PC-3 (cell line): ENCODE results near the gene LGR4. TPM values are rescaled to one million over a fixed set of nuclear protein-coding genes. Genes with fewer than 3 reads are reported as not detected.

Experiments
- ATAC-seq: fragments of 200-7000 bp; cut with Tn5 transposase; 2 replicates; pipeline ENCODE4 v1.9.1; 2020; ENCODE audit warnings: mild to moderate bottlenecking, moderate library complexity
- BruUV-seq: library from RNA; stranded (reverse); fragments of 400-500 nt; replicated peaks from 2 replicates; lab custom pipeline; 2021; lab: Mats Ljungman, UMichigan
- CTCF ChIA-PET: fragments of 300-600 bp; sonication (Branson Sonifier 250); formaldehyde crosslinking; loops from one replicate; lab custom pipeline; 2022; ENCODE audit warnings: antibody characterized with exemption; lab: Charles Lee
- POLR2A ChIA-PET: fragments of 300-600 bp; sonication (Branson Sonifier 250); formaldehyde crosslinking; loops from one replicate; lab custom pipeline; 2022; ENCODE audit warnings: antibody characterized with exemption; ENCODE audit not compliant: unreplicated experiment; lab: Charles Lee
- DNase-seq: peaks from one replicate; pipeline ENCODE4 v3.0.0-alpha.2; 2015
- H2AFZ ChIP-seq: fragments of 300-600 bp; sonication (generic); 2 replicates; pipeline ENCODE4 v1.6.0; 2016; ENCODE audit warnings: antibody characterized with exemption, low read length
- H3F3A ChIP-seq: fragments of 300-600 bp; sonication (generic); one replicate; pipeline ENCODE4 v1.6.0; 2017; ENCODE audit warnings: antibody characterized with exemption, low read length, control low read depth, mild to moderate bottlenecking; ENCODE audit not compliant: unreplicated experiment
- H3K27ac ChIP-seq: fragments of 300-600 bp; sonication (generic); 2 replicates; pipeline ENCODE4 v1.5.1; 2016; ENCODE audit warnings: mild to moderate bottlenecking, low read length
- H3K27me3 ChIP-seq: fragments of 300-600 bp; sonication (generic); 2 replicates; pipeline ENCODE4 v1.6.1; 2016; ENCODE audit warnings: low read length, mixed read lengths
- H3K36me3 ChIP-seq: fragments of 300-600 bp; sonication (generic); 2 replicates; pipeline ENCODE4 v1.6.1; 2016; ENCODE audit warnings: low read depth, mixed run types, low read length, mixed read lengths
- H3K4me1 ChIP-seq: fragments of 300-600 bp; sonication (generic); 2 replicates; pipeline ENCODE4 v1.5.1; 2016; ENCODE audit warnings: low read length; ENCODE audit not compliant: insufficient read depth
- H3K4me2 ChIP-seq: fragments of 300-600 bp; sonication (generic); 2 replicates; pipeline ENCODE4 v1.6.0; 2016; ENCODE audit warnings: low read length
- H3K4me3 ChIP-seq: fragments of 300-600 bp; sonication (generic); 2 replicates; pipeline ENCODE4 v1.5.1; 2016; ENCODE audit warnings: mild to moderate bottlenecking, low read length, mixed read lengths
- H3K79me2 ChIP-seq: fragments of 300-600 bp; sonication (generic); 2 replicates; pipeline ENCODE4 v1.6.1; 2017; ENCODE audit warnings: low read length, mixed read lengths
- H3K9ac ChIP-seq: fragments of 300-600 bp; sonication (generic); 2 replicates; pipeline ENCODE4 v1.6.0; 2016; ENCODE audit warnings: mild to moderate bottlenecking, low read length
- H3K9me2 ChIP-seq: fragments of 300-600 bp; sonication (generic); replicated peaks from 2 replicates; pipeline ENCODE4 v1.6.1; 2016; ENCODE audit warnings: mixed run types, low read length, mixed read lengths
- H3K9me3 ChIP-seq: fragments of 300-600 bp; sonication (generic); 2 replicates; pipeline ENCODE4 v1.6.1; 2016; ENCODE audit warnings: low read length, mixed read lengths
- H4K20me1 ChIP-seq: fragments of 300-600 bp; sonication (generic); 2 replicates; pipeline ENCODE4 v1.6.1; 2016; ENCODE audit warnings: low read length, mixed read lengths
- EZH2 ChIP-seq: fragments of 300-600 bp; sonication (generic); IDR thresholded peaks from one replicate; pipeline ENCODE4 v1.6.1; 2017; ENCODE audit warnings: antibody characterized with exemption, mild to moderate bottlenecking, low read length; ENCODE audit not compliant: unreplicated experiment
- EZH2phosphoT487 ChIP-seq: fragments of 300-600 bp; sonication (generic); IDR thresholded peaks from 2 replicates; pipeline ENCODE4 v1.6.1; 2018; ENCODE audit warnings: mild to moderate bottlenecking, antibody characterized with exemption, low read length, borderline replicate concordance
- intact Hi-C: fragments of 100-400 bp; cut with micrococcal nuclease; formaldehyde crosslinking; loops from 2 replicates; pipeline ENCODE4 v1.9.0; 2023
- total RNA-seq: library from RNA; depleted of rRNA; stranded (reverse); fragments of >200 nt; gene quantifications from 2 replicates; pipeline ENCODE4 v1.2.3, GENCODE V29; 2014
- TF ChIP-seq, protein P1 (sequence below): fragments of 300-600 bp; sonication (generic); conservative IDR thresholded peaks from 2 replicates; pipeline ENCODE4 v1.5.1; 2017; ENCODE audit warnings: antibody characterized with exemption, low read depth, mild to moderate bottlenecking, low read length

LGR4 gene
- total RNA-seq, 1 experiment from 2014 or later: 13.5 TPM

DNA sequence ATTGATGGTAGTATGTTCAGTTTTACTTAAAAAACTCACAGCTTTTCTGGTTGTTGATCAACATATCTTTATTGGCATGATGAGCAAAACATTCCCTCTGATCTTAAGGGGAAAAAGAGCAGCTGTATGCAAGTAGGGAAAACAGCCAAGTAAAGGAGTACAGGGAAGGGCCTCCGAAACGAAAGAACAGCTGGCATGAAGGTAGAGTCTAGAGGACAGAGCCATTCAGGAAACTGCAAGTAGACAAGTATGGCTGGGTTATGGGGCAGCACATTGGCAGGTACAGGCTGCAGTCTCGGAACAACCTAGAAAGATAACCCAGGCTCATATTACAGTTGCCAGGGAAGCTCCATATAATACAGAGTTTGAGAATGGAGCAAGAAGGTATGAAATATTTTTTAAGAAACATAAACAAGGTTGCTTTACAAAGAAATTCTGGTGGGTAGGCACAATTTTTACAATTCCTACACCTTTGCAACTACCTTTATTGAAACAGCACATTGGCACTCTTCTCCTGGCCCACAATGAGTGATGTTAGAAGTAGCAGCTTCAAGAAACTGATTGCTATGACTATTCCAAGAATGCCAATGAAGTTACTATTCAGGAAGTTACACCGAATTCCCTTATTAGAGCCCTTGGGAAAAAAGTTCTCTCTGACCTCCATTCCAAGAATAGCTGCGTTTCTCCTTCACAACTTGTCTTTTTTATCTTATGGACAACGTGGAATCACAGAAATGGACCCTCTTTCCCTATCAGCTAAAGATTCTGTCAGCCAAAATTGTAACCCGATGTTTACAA is 45.2 kb downstream of the LGR4 start:
- TF ChIP-seq EZH2phosphoT487 (no peak), EZH2 (no peak)
- TF ChIP-seq, protein P1, sequence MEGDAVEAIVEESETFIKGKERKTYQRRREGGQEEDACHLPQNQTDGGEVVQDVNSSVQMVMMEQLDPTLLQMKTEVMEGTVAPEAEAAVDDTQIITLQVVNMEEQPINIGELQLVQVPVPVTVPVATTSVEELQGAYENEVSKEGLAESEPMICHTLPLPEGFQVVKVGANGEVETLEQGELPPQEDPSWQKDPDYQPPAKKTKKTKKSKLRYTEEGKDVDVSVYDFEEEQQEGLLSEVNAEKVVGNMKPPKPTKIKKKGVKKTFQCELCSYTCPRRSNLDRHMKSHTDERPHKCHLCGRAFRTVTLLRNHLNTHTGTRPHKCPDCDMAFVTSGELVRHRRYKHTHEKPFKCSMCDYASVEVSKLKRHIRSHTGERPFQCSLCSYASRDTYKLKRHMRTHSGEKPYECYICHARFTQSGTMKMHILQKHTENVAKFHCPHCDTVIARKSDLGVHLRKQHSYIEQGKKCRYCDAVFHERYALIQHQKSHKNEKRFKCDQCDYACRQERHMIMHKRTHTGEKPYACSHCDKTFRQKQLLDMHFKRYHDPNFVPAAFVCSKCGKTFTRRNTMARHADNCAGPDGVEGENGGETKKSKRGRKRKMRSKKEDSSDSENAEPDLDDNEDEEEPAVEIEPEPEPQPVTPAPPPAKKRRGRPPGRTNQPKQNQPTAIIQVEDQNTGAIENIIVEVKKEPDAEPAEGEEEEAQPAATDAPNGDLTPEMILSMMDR: no peak
- ChIA-PET POLR2A (no interaction called here), CTCF (no interaction called here)
- Histone ChIP-seq H3K4me2 (no peak overlapping the region), H3K27me3 (no peaks in the 10 kb centered on the region), H2AFZ (no peak overlapping the region), H3K9ac (no peak overlapping the region), H3K4me3 (no peak overlapping the region), H3K27ac (no peak overlapping the region), H3K36me3 (no peaks in the 10 kb centered on the region), H3K9me2 (no peaks in the 10 kb centered on the region), H3K9me3 (no peaks in the 10 kb centered on the region), H3F3A (no peaks in the 10 kb centered on the region), H3K79me2 (peaks cover 11% of the 10 kb centered on the region; the same call in 1 of the 2 replicates), H4K20me1 (no peaks in the 10 kb centered on the region), H3K4me1 (peaks cover 18% of the 10 kb centered on the region)
- no TSS peak for BruUV-seq
- ATAC-seq (no peak), DNase-seq (no peak)
- intact Hi-C loops: no loop called here

DNA sequence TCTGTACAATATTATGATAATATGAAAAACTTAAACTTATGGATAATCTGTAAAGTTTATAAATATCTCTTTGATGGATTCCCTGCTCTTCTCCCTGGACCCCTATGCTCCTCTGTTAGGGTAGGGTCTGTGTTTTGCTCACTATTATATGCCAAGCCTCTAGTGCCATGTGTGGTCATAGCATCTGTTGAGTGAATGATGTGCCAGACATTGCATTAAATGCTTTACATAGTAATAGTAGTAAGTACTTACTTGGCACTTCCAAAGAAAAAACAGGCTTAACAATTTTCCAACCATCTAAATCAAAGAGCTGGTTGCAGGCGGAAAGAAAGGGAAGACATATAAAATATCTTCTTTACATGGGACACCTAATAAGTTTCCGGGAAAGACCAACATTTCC is 46.8 kb downstream of the LGR4 start:
- BruUV-seq: no TSS peak
- CTCF ChIA-PET: no interaction called here
- peaks cover 17% of the 10 kb centered on the region for H3K4me1 ChIP-seq

More for the DNA sequence above, 46.8 kb downstream of the LGR4 start:
- Histone ChIP-seq H3K9me2 (no peaks in the 10 kb centered on the region), H3K36me3 (no peaks in the 10 kb centered on the region), H3K4me3 (no peak overlapping the region), H2AFZ (no peak overlapping the region), H3K9ac (no peak overlapping the region), H3K27me3 (no peaks in the 10 kb centered on the region), H3K79me2 (peaks cover 6% of the 10 kb centered on the region; the same call in 1 of the 2 replicates), H3K4me2 (no peak overlapping the region), H3F3A (no peaks in the 10 kb centered on the region), H3K27ac (no peak overlapping the region), H4K20me1 (no peaks in the 10 kb centered on the region), H3K9me3 (no peaks in the 10 kb centered on the region)
- POLR2A ChIA-PET: no interaction called here
- intact Hi-C loops: no loop called here
- DNase-seq (no peak), ATAC-seq (no peak)
- TF ChIP-seq EZH2 (no peak), EZH2phosphoT487 (no peak)
- TF ChIP-seq, protein P1: no peak
